AG09309 (cell line): Measurements from ENCODE around the gene PPARA.

ENCODE experiments used
- DNase-seq: peaks from one replicate; pipeline ENCODE4 v3.0.0-alpha.2; 2010; ENCODE audit warnings: low read depth
- H3K4me3 ChIP-seq: 2 replicates; pipeline ENCODE4 v1.5.1; 2011; ENCODE audit warnings: mild to moderate bottlenecking, low read depth, low read length, moderate library complexity; ENCODE audit not compliant: control insufficient read depth
- CTCF ChIP-seq: IDR thresholded peaks from 2 replicates; pipeline ENCODE4 v1.5.1; 2011; ENCODE audit warnings: mild to moderate bottlenecking, low read depth, low read length, inconsistent platforms; ENCODE audit not compliant: insufficient read depth, control insufficient read depth; ENCODE audit errors: missing control alignments

Gene PPARA

GRCh38 chr22:46113910-46114517, 36.3 kb upstream of the PPARA start:
- TF ChIP-seq CTCF = no peak
- H3K4me3 ChIP-seq = no peak overlapping the region
- no peak for DNase-seq

GRCh38 chr22:46114518-46115387, 35.6 kb upstream of the PPARA start:
- no peak overlapping the region for H3K4me3 ChIP-seq
- DNase-seq = no peak
- peak; percentile 7 for TF ChIP-seq CTCF

- no peak for TF ChIP-seq CTCF
These were observed 35.0 kb upstream of the PPARA start for GRCh38 chr22:46115388-46115678.

GRCh38 chr22:46115755-46116490, 34.4 kb upstream of the PPARA start:
- TF ChIP-seq CTCF = no peak
- no peak overlapping the region for H3K4me3 ChIP-seq
- no peak for DNase-seq

More at GRCh38 chr22:46115388-46115678, 35.0 kb upstream of the PPARA start:
- DNase-seq = no peak
- H3K4me3 ChIP-seq = no peak overlapping the region

- peak; percentile 74 for TF ChIP-seq CTCF
- H3K4me3 ChIP-seq = no peak overlapping the region
- DNase-seq = peak; percentile 27
These were observed 33.8 kb upstream of the PPARA start for GRCh38 chr22:46116491-46116958.
